ENCODE measurements around the gene ZNF302.
"Not testable (repeated sequence)": the region's sequence is repeated elsewhere in the genome, so short reads cannot be mapped to it uniquely, and the experiment has no call there.

ZNF302 gene

DNA sequence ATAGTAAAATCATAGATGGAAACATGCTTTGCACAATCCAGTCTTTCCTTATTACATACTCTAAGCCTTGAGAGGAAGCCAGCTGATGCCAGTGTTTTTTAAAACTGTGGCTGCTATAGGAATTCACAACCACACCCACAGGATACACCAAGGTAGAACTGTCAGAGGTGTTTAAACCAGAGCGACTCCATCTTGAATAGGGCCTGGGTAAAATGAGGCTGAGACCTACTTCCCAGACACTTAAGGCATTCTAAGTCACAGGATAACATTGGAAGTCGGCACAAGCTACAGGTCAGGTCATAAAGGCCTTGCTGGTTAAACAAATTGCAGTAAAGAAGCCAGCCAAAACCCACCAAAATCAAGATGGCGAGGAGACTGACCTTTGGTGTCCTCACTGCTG, 2.2 kb upstream of the ZNF302 start:
- Histone ChIP-seq H3K4me3 (ENCODE audit: low read length) (no peak overlapping the region), H3K9ac (ENCODE audit: low read depth, low read length) (no peak overlapping the region), H3K36me3 (ENCODE audit: insufficient read depth, low read depth, low read length) (peaks cover 12% of the 10 kb centered on the region), H3K27ac (ENCODE audit: low read length) (no peak overlapping the region), H3K9me3 (ENCODE audit: insufficient read depth, low read depth, low read length) (peaks cover 7% of the 10 kb centered on the region), H3K4me1 (ENCODE audit: insufficient read depth, low read length) (no peaks in the 10 kb centered on the region), H3K27me3 (ENCODE audit: insufficient read depth, low read length) (peaks cover 14% of the 10 kb centered on the region; the same call in 1 of the 2 replicates)

DNA sequence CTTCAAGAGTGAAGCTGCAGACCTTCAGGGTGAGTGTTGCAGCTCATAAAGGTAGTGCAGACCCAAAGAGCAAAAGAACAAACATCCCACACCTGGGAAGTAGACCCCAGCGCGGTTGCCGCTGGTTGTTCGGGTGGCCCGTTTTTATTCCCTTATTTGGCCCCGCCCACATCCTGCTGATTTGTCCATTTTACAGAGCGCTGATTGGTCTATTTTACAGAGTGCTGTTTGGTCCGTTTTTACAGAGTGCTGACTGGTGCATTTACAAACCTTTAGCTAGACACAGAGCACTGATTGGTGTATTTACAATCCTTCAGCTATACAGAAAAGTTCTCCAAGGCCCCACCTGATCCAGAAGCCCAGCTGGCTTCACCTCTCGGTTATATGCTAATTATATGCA, 1.6 kb upstream of the ZNF302 start:
- Histone ChIP-seq H3K4me1 (ENCODE audit: insufficient read depth, low read length) (no peaks in the 10 kb centered on the region), H3K4me3 (ENCODE audit: low read length) (peak overlapping the region; percentile 84; the same call in 1 of the 2 replicates), H3K27ac (ENCODE audit: low read length) (no peak overlapping the region), H3K9ac (ENCODE audit: low read depth, low read length) (no peak overlapping the region), H3K27me3 (ENCODE audit: insufficient read depth, low read length) (peaks cover 14% of the 10 kb centered on the region; the same call in 1 of the 2 replicates), H3K36me3 (ENCODE audit: insufficient read depth, low read depth, low read length) (peaks cover 18% of the 10 kb centered on the region), H3K9me3 (ENCODE audit: insufficient read depth, low read depth, low read length) (peaks cover 9% of the 10 kb centered on the region)

DNA sequence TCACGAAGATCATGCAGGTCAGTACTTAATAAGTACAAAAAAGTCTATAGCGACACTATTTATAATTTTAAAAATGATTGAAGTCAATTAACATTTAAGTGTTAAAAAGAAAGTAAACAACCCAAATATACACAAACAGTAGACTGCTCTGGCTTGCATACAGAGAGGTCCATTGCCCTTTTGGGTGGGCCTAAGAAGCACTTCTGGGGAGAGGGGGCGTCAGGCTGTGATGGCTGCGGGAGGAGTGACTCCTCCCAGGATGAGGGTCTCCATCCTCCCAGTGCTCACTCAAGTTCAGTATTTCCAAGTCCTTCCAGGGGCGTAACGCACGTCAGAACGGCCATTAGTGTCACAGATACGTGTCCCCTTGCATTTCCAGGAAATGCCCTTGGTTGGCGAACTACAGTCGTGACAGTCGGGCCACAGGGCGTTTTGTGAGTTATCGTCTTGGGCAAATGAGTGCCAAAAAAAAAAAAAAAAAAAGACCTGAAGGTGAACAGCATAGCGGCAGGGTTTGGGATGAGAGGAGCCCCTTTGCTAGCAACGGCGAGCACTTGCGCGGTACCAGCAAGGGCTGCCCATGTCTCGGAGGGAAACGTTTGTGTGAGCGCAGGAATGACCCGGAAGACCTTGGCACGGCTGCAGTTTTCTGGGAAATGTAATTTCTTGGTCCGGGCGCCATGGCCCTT, 637 bp upstream of the ZNF302 start, which contains the start of gene SCGB2B2:
Gene SCGB2B2 (minus strand): TSS at position 463 of the 689 bp plus-strand sequence. CDS start 82,596 bp downstream, outside the sequence.
- Histone ChIP-seq H3K9ac (ENCODE audit: low read depth, low read length) (peak within 1 kb of the TSS; percentile 89), H3K27ac (ENCODE audit: low read length) (peak within 1 kb of the TSS; percentile 18), H3K4me3 (ENCODE audit: low read length) (peak within 1 kb of the TSS; percentile 84), H3K27me3 (ENCODE audit: insufficient read depth, low read length) (peaks cover 14% of the 10 kb centered on the region; the same call in 1 of the 2 replicates), H3K4me1 (ENCODE audit: insufficient read depth, low read length) (no peaks in the 10 kb centered on the region), H3K36me3 (ENCODE audit: insufficient read depth, low read depth, low read length) (peaks cover 27% of the 10 kb centered on the region), H3K9me3 (ENCODE audit: insufficient read depth, low read depth, low read length) (peaks cover 17% of the 10 kb centered on the region)

DNA sequence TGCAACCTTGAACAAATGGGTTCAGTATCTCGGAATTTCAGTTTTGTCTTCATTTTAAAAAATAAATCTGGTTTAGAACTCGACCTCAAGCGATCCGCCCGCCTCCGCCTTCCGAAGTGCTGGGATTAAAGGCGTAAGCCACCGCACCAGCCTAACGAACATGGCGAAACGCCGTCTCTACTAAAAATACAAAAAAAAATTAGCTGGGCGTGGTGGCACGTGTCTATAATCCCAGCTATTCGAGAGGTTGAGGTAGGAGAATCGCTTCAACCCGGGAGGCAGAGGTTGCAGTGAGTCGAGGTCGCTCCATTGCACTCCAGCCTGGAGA, 571 bp downstream of the ZNF302 start:
- Histone ChIP-seq H3K27ac (ENCODE audit: low read length) (peak overlapping the region; percentile 18), H3K4me1 (ENCODE audit: insufficient read depth, low read length) (no peaks in the 10 kb centered on the region), H3K4me3 (ENCODE audit: low read length) (peak overlapping the region; percentile 84), H3K9me3 (ENCODE audit: insufficient read depth, low read depth, low read length) (peaks cover 27% of the 10 kb centered on the region), H3K27me3 (ENCODE audit: insufficient read depth, low read length) (peaks cover 13% of the 10 kb centered on the region; the same call in 1 of the 2 replicates), H3K36me3 (ENCODE audit: insufficient read depth, low read depth, low read length) (peaks cover 40% of the 10 kb centered on the region), H3K9ac (ENCODE audit: low read depth, low read length) (peak overlapping the region; percentile 89)

DNA sequence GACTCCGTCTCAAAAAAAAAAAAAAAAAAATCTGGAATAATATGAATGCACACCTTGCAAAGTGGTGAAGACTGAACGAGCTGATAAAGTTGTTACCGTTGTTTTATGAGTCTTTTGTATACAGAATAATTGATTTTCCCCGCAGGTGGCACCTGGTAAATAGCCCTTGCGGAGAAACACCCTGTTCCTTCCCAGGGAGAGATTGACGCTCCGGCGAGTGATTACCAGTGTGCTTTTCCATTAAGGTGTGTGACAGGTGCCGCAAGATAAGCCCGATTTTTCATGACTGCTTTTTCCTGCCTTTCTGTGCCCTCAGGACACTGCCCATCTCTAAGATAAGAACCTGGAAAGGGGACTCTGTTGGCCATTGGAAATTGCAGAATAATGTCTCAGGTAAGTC, 943 bp downstream of the ZNF302 start:
- H3K9ac ChIP-seq (ENCODE audit: low read depth, low read length): peak overlapping the region; percentile 89; the same call in 1 of the 2 replicates
- no peaks in the 10 kb centered on the region for H3K4me1 ChIP-seq (ENCODE audit: insufficient read depth, low read length)
- H3K27ac ChIP-seq (ENCODE audit: low read length): no peak overlapping the region
- H3K36me3 ChIP-seq (ENCODE audit: insufficient read depth, low read depth, low read length): peaks cover 43% of the 10 kb centered on the region
- H3K9me3 ChIP-seq (ENCODE audit: insufficient read depth, low read depth, low read length): peaks cover 31% of the 10 kb centered on the region
- H3K27me3 ChIP-seq (ENCODE audit: insufficient read depth, low read length): peaks cover 10% of the 10 kb centered on the region; the same call in 1 of the 2 replicates
- peak overlapping the region; percentile 84 for H3K4me3 ChIP-seq (ENCODE audit: low read length)

DNA sequence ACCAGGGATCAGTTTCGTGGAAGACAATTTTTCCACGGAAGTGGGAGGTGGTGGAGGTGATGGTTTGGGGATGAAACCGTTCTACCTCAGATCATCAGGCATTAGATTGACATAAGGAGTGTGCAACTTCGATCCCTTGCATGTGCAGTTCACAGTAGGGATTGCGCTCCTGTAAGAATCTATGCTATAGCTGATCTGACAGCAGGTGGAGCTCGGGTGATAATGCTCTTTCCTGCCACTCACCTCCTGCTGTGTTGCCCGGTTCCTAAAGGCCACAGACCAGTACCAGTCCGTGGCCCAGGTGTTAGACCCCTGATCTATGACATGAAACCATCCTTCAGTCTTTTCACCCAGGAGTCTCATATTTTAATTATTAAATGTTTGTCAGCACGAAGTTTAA, 4.0 kb downstream of the ZNF302 start:
- H3K9ac ChIP-seq (ENCODE audit: low read depth, low read length): no peak overlapping the region
- no peak overlapping the region for H3K27ac ChIP-seq (ENCODE audit: low read length)
- H3K4me3 ChIP-seq (ENCODE audit: low read length): no peak overlapping the region
- peaks cover 61% of the 10 kb centered on the region for H3K36me3 ChIP-seq (ENCODE audit: insufficient read depth, low read depth, low read length)
- no peaks in the 10 kb centered on the region for H3K27me3 ChIP-seq (ENCODE audit: insufficient read depth, low read length)
- no peaks in the 10 kb centered on the region for H3K4me1 ChIP-seq (ENCODE audit: insufficient read depth, low read length)
- H3K9me3 ChIP-seq (ENCODE audit: insufficient read depth, low read depth, low read length): peaks cover 61% of the 10 kb centered on the region

DNA sequence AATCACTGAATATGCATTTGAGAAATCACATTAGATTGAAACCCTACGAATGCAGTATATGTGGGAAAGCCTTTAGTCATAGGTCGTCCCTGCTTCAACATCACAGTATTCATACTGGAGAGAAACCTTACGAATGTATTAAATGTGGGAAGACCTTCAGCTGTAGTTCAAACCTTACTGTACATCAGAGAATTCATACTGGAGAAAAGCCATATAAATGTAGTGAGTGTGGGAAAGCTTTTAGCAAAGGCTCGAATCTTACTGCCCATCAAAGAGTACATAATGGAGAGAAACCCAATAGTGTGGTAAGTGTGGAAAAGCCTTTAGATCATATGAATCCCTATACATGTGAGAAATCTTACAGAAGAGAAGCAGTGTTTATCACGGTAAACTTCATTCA, 7.8 kb downstream of the ZNF302 start:
- H3K27me3 ChIP-seq (ENCODE audit: insufficient read depth, low read length); H3K4me1 ChIP-seq (ENCODE audit: insufficient read depth, low read length); H3K4me3 ChIP-seq (ENCODE audit: low read length); H3K27ac ChIP-seq (ENCODE audit: low read length); H3K9ac ChIP-seq (ENCODE audit: low read depth, low read length): not testable (repeated sequence)
- H3K9me3 ChIP-seq (ENCODE audit: insufficient read depth, low read depth, low read length): peaks cover 62% of the 10 kb centered on the region
- H3K36me3 ChIP-seq (ENCODE audit: insufficient read depth, low read depth, low read length): peaks cover 48% of the 10 kb centered on the region

DNA sequence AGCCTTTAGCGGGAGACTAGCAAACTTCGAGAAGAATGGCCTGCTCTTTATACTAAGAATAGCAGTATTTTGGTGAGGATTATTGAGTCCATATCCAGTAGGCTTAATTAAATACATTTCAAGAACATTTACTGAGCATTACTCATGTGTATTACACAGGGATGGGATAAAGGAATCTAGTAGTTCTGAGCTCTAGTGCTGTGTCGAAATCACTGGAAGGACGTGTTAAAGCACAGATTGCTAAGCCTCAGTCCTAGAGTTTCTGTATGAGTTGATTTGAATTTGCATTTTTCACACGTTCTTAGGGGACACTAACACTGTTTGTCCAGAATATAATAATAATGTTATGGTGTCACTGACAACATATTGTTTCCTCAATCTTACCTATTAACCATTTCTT, 9.0 kb downstream of the ZNF302 start:
- Histone ChIP-seq H3K27me3 (ENCODE audit: insufficient read depth, low read length) (no peaks in the 10 kb centered on the region), H3K27ac (ENCODE audit: low read length) (no peak overlapping the region), H3K4me1 (ENCODE audit: insufficient read depth, low read length) (no peaks in the 10 kb centered on the region), H3K9ac (ENCODE audit: low read depth, low read length) (no peak overlapping the region), H3K4me3 (ENCODE audit: low read length) (no peak overlapping the region), H3K36me3 (ENCODE audit: insufficient read depth, low read depth, low read length) (peaks cover 37% of the 10 kb centered on the region), H3K9me3 (ENCODE audit: insufficient read depth, low read depth, low read length) (peaks cover 64% of the 10 kb centered on the region)

DNA sequence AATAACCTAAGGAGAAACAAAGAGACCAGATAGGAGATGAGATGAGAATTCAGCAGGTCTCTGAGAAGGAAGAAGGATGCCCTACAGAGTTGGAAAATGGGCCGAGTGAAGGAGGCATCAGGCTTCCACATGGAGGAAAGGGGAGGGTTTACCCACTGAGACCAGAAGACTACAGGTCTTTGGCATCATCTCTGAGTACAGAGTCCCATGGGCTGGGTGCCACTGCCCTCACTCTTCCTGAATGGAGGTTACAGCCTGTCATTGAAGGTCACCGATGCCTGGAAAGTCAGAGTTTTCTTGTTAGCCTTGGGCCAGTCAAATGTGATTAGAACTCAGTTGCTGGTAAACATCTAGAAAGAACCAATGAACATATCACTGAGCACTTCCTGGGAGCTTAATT, 9.9 kb downstream of the ZNF302 start:
- H3K9me3 ChIP-seq (ENCODE audit: insufficient read depth, low read depth, low read length): peaks cover 59% of the 10 kb centered on the region
- no peak overlapping the region for H3K4me3 ChIP-seq (ENCODE audit: low read length)

DNA sequence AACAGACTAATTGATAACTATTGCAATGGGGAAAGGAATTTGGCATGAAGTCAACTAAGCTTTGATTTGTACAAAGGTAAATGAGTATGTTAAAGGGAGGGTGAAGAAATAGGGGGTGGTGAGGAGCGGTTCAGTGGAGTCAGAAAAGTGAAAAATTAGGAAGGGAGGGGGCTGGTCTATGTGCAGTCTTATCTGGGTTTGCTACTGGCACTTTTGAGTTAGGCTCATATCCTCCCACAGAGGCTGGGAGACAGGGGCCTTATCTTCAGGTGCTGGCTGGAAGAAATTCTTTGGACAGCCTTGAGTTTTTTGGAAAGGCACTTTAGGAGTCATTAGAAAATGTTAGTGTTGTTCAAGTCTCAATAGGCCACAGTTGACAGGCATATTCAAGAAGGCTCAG, 11.1 kb downstream of the ZNF302 start:
- Histone ChIP-seq H3K4me1 (ENCODE audit: insufficient read depth, low read length) (no peaks in the 10 kb centered on the region), H3K9ac (ENCODE audit: low read depth, low read length) (no peak overlapping the region), H3K36me3 (ENCODE audit: insufficient read depth, low read depth, low read length) (peaks cover 16% of the 10 kb centered on the region), H3K4me3 (ENCODE audit: low read length) (no peak overlapping the region), H3K27ac (ENCODE audit: low read length) (no peak overlapping the region), H3K27me3 (ENCODE audit: insufficient read depth, low read length) (no peaks in the 10 kb centered on the region), H3K9me3 (ENCODE audit: insufficient read depth, low read depth, low read length) (peaks cover 54% of the 10 kb centered on the region)

More for the DNA sequence above, 9.9 kb downstream of the ZNF302 start:
- Histone ChIP-seq H3K4me1 (ENCODE audit: insufficient read depth, low read length) (no peaks in the 10 kb centered on the region), H3K27ac (ENCODE audit: low read length) (no peak overlapping the region), H3K36me3 (ENCODE audit: insufficient read depth, low read depth, low read length) (peaks cover 28% of the 10 kb centered on the region), H3K9ac (ENCODE audit: low read depth, low read length) (no peak overlapping the region), H3K27me3 (ENCODE audit: insufficient read depth, low read length) (no peaks in the 10 kb centered on the region)

DNA sequence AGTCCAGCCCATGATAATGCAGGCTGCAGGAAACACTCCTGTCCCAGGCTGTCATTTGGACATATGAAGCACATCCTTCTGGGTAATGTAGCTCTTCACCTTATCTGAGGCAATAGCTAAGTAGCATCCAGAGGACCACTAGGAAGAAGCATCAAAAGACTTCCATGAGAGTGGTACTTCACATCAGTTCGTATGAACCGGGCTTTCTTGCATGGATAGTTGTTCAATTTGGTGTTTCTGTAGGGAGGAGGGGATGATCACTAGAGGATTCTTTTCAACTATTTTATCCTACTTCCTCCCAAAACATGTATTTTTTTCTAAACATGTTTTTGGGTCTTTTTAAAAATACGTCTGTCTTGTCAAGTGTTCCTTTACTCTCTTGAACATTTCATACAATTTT, 12.9 kb downstream of the ZNF302 start:
- no peaks in the 10 kb centered on the region for H3K36me3 ChIP-seq (ENCODE audit: insufficient read depth, low read depth, low read length)
- H3K27me3 ChIP-seq (ENCODE audit: insufficient read depth, low read length): no peaks in the 10 kb centered on the region
- no peak overlapping the region for H3K4me3 ChIP-seq (ENCODE audit: low read length)

DNA sequence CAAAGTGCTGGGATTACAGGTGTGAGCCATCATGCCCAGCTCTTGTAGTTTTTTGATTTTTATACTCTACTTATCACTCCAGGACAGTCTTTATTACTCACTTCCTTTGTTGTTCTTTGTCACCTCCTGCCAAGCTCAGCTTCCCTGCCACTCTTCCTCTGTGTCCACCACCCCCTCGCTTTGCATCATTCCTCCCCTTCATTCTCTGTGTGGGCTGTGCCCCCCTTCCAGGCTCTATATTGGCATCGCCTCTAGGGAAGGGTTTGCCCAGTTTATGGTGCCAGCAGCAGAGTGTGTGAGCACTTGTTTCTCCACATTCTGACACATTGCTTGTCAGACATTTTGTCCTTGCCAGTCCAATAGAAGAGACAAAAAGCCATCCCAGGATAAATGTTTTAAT, 15.1 kb downstream of the ZNF302 start:
- no peak overlapping the region for H3K4me3 ChIP-seq (ENCODE audit: low read length)
- H3K4me1 ChIP-seq (ENCODE audit: insufficient read depth, low read length): no peaks in the 10 kb centered on the region
- no peaks in the 10 kb centered on the region for H3K36me3 ChIP-seq (ENCODE audit: insufficient read depth, low read depth, low read length)
- no peak overlapping the region for H3K9ac ChIP-seq (ENCODE audit: low read depth, low read length)
- H3K9me3 ChIP-seq (ENCODE audit: insufficient read depth, low read depth, low read length): peaks cover 38% of the 10 kb centered on the region; the same call in 1 of the 2 replicates
- H3K27me3 ChIP-seq (ENCODE audit: insufficient read depth, low read length): no peaks in the 10 kb centered on the region
- no peak overlapping the region for H3K27ac ChIP-seq (ENCODE audit: low read length)

More for the DNA sequence above, 12.9 kb downstream of the ZNF302 start:
- H3K9ac ChIP-seq (ENCODE audit: low read depth, low read length): no peak overlapping the region
- H3K27ac ChIP-seq (ENCODE audit: low read length): no peak overlapping the region
- peaks cover 42% of the 10 kb centered on the region; the same call in 1 of the 2 replicates for H3K9me3 ChIP-seq (ENCODE audit: insufficient read depth, low read depth, low read length)
- H3K4me1 ChIP-seq (ENCODE audit: insufficient read depth, low read length): no peaks in the 10 kb centered on the region
